ENCODE measurements around the gene SLC2A10.

The SLC2A10 gene

DNA sequence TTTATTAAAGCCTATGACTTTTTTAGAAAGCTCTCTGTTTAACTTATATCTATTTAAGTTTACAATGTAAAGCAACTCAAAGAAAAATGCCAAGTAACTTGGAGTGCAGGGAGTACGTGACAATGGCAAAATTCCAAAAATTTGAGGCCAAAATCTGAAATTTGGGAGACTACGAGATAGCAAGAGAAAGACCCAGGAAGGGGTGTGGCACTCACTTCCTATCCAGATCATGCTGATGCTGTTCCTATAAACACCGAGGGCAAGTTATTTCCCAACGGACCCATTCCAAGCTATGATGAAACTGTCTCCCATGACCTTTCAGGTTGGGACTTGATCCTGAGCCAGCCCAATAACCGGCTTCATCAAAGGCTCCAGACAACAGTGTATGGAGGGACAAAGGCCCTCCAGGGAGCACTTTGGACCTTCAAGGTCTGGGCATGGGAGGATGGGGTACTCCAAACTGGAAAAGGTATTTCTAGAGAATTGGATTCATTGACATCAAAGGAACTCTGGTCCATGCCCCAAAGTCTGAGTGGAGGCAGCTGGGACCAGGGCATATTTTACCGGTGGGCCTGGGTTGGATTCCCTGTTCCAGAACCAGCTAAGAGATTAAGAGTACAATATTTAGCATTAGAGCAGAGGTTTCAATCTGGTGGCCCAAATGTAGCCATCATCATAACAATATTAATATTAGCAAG, 42.5 kb upstream of the SLC2A10 start:
- Histone ChIP-seq H3F3A (ENCODE audit: insufficient read depth) (no peaks in the 10 kb centered on the region), H3K9me2 (replicated peaks; ENCODE audit: insufficient read depth, low read length) (no peaks in the 10 kb centered on the region), H3K4me3 (ENCODE audit: insufficient read depth, low read length, poor library complexity, severe bottlenecking) (no peak overlapping the region), H3K4me2 (ENCODE audit: low read depth, low read length, poor library complexity, severe bottlenecking) (no peak overlapping the region), H3K36me3 (ENCODE audit: low read length) (no peaks in the 10 kb centered on the region), H3K27me3 (ENCODE audit: low read length) (no peaks in the 10 kb centered on the region), H3K79me2 (ENCODE audit: insufficient read depth, low read length) (no peaks in the 10 kb centered on the region), H2AFZ (ENCODE audit: low read depth, low read length, severe bottlenecking) (no peak overlapping the region), H3K9me3 (ENCODE audit: insufficient read depth, low read length) (peaks cover 14% of the 10 kb centered on the region; the same call in 1 of the 2 replicates), H3K27ac (ENCODE audit: low read depth, low read length) (no peak overlapping the region), H3K9ac (ENCODE audit: low read length) (no peak overlapping the region), H4K20me1 (ENCODE audit: low read depth, low read length) (no peaks in the 10 kb centered on the region)
- TF ChIP-seq EZH2phosphoT487 (conservative IDR thresholded peaks at IDR 0.05; ENCODE audit: low read length) (no peak), CTCF (IDR thresholded peaks at IDR 0.05; ENCODE audit: insufficient read depth, low read length, poor library complexity, severe bottlenecking) (no peak)

GRCh38 chr20:46670228-46670584, 39.2 kb upstream of the SLC2A10 start:
- TF ChIP-seq EZH2phosphoT487 (conservative IDR thresholded peaks at IDR 0.05; ENCODE audit: low read length) (no peak), CTCF (IDR thresholded peaks at IDR 0.05; ENCODE audit: insufficient read depth, low read length, poor library complexity, severe bottlenecking) (no peak)
- Histone ChIP-seq H2AFZ (ENCODE audit: low read depth, low read length, severe bottlenecking) (no peak overlapping the region), H3K9me2 (replicated peaks; ENCODE audit: insufficient read depth, low read length) (no peaks in the 10 kb centered on the region), H3K4me3 (ENCODE audit: insufficient read depth, low read length, poor library complexity, severe bottlenecking) (no peak overlapping the region), H4K20me1 (ENCODE audit: low read depth, low read length) (no peaks in the 10 kb centered on the region), H3K79me2 (ENCODE audit: insufficient read depth, low read length) (no peaks in the 10 kb centered on the region), H3K9ac (ENCODE audit: low read length) (no peak overlapping the region), H3K27ac (ENCODE audit: low read depth, low read length) (no peak overlapping the region), H3K9me3 (ENCODE audit: insufficient read depth, low read length) (peaks cover 14% of the 10 kb centered on the region; the same call in 1 of the 2 replicates), H3K36me3 (ENCODE audit: low read length) (no peaks in the 10 kb centered on the region), H3K27me3 (ENCODE audit: low read length) (no peaks in the 10 kb centered on the region), H3F3A (ENCODE audit: insufficient read depth) (no peaks in the 10 kb centered on the region), H3K4me2 (ENCODE audit: low read depth, low read length, poor library complexity, severe bottlenecking) (no peak overlapping the region)

GRCh38 chr20:46670585-46671584, 38.6 kb upstream of the SLC2A10 start:
- Histone ChIP-seq H3K79me2 (ENCODE audit: insufficient read depth, low read length) (no peaks in the 10 kb centered on the region), H3K27me3 (ENCODE audit: low read length) (no peaks in the 10 kb centered on the region), H2AFZ (ENCODE audit: low read depth, low read length, severe bottlenecking) (no peak overlapping the region), H3F3A (ENCODE audit: insufficient read depth) (no peaks in the 10 kb centered on the region), H3K4me2 (ENCODE audit: low read depth, low read length, poor library complexity, severe bottlenecking) (no peak overlapping the region), H3K27ac (ENCODE audit: low read depth, low read length) (no peak overlapping the region), H4K20me1 (ENCODE audit: low read depth, low read length) (no peaks in the 10 kb centered on the region), H3K4me3 (ENCODE audit: insufficient read depth, low read length, poor library complexity, severe bottlenecking) (no peak overlapping the region), H3K9ac (ENCODE audit: low read length) (no peak overlapping the region), H3K9me3 (ENCODE audit: insufficient read depth, low read length) (peaks cover 14% of the 10 kb centered on the region; the same call in 1 of the 2 replicates), H3K9me2 (replicated peaks; ENCODE audit: insufficient read depth, low read length) (no peaks in the 10 kb centered on the region), H3K36me3 (ENCODE audit: low read length) (no peaks in the 10 kb centered on the region)
- TF ChIP-seq EZH2phosphoT487 (conservative IDR thresholded peaks at IDR 0.05; ENCODE audit: low read length) (no peak), CTCF (IDR thresholded peaks at IDR 0.05; ENCODE audit: insufficient read depth, low read length, poor library complexity, severe bottlenecking) (no peak)
